Subcutaneous abdominal adipose tissue (tissue), 5 donors: Measurements from ENCODE around the gene ABHD5.

Source experiments
- H3K27ac ChIP-seq: one replicate; pipeline ENCODE4 v1.7.0; 2013; ENCODE audit warnings: low read depth, mild to moderate bottlenecking, inconsistent platforms, low read length, moderate library complexity
- H3K27me3 ChIP-seq, 5 donors: one replicate each; pipeline ENCODE4 v1.7.0; 2013; ENCODE audit warnings: low read length in 5 of 5, inconsistent platforms in 1 of 5; ENCODE audit not compliant: control insufficient read depth in 5 of 5, insufficient read depth in 4 of 5
- H3K36me3 ChIP-seq, 5 donors: one replicate each; pipeline ENCODE4 v1.7.0; 2013; ENCODE audit warnings: low read length in 5 of 5; ENCODE audit not compliant: control insufficient read depth in 5 of 5, insufficient read depth in 5 of 5
- H3K4me1 ChIP-seq, 5 donors: one replicate each; pipeline ENCODE4 v1.7.0; 2013; ENCODE audit warnings: low read length in 5 of 5, mild to moderate bottlenecking in 3 of 5, moderate library complexity in 1 of 5; ENCODE audit not compliant: control insufficient read depth in 5 of 5, insufficient read depth in 5 of 5
- H3K4me3 ChIP-seq, 5 donors: one replicate each; pipeline ENCODE4 v1.7.0; 2013; ENCODE audit warnings: low read length in 5 of 5, low read depth in 1 of 5
- H3K9ac ChIP-seq, 5 donors: one replicate each; pipeline ENCODE4 v1.7.0; 2013; ENCODE audit warnings: low read length in 5 of 5, mild to moderate bottlenecking in 4 of 5, moderate library complexity in 3 of 5
- H3K9me3 ChIP-seq, 5 donors: one replicate each; pipeline ENCODE4 v1.7.0; 2013; ENCODE audit warnings: low read length in 5 of 5; ENCODE audit not compliant: control insufficient read depth in 5 of 5
- donor health status: healthy.
- donor health status: healthy.
- donor health status: healthy.
- donor health status: healthy.
- donor health status: healthy.

Gene ABHD5

DNA sequence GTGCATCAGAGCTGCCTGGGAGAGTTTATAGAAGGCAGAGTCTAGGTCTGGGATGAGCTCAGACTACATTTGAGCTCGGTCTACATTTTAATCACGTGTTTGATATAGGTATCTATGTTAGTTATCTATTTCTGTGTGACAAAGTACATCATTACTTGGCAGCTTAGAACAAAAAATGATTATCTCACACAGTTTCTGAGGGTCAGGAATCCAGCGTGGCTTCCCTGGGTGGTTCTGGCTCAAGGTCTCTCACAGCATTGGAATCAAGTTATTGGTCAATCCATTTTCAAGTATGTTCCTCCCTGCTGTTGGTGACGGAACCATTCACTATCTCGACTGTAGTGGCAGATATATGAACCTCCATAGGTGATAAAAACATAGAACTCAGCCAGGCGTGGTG lies 71.7 kb downstream of the ABHD5 start:
- Histone ChIP-seq H3K4me3 (no peak overlapping the region), H3K36me3 (no peaks in the 10 kb centered on the region), H3K27me3 (no peaks in the 10 kb centered on the region), H3K27ac (no peak overlapping the region), H3K9me3 (no peaks in the 10 kb centered on the region), H3K9ac (no peak overlapping the region), H3K4me1 (peaks cover 14 to 59% (median 53%) of the 10 kb centered on the region in 5 donors)

DNA sequence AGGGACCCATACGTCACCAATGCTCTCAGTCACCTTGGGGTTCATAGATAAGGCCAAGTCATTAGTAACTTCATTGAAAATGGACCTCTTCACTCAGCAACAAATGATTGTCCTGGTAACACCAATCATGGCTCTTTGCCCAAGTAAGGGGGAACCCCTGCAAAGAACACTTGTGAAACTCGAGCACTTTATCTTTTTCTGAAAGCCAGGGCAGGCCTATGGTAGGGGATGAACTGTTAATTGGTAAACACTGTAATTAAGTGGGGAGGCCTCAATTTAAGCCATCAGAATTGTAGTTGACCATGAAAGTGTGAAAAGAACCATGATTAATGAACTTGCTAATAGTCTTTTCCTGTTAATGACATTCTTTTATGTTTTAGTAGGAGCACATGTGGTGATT lies 73.3 kb downstream of the ABHD5 start:
- Histone ChIP-seq H3K36me3 (no peaks in the 10 kb centered on the region), H3K9ac (no peak overlapping the region), H3K4me1 (peaks cover 17 to 60% (median 53%) of the 10 kb centered on the region in 5 donors), H3K4me3 (no peak overlapping the region), H3K27ac (no peak overlapping the region), H3K27me3 (no peaks in the 10 kb centered on the region), H3K9me3 (no peaks in the 10 kb centered on the region)

DNA sequence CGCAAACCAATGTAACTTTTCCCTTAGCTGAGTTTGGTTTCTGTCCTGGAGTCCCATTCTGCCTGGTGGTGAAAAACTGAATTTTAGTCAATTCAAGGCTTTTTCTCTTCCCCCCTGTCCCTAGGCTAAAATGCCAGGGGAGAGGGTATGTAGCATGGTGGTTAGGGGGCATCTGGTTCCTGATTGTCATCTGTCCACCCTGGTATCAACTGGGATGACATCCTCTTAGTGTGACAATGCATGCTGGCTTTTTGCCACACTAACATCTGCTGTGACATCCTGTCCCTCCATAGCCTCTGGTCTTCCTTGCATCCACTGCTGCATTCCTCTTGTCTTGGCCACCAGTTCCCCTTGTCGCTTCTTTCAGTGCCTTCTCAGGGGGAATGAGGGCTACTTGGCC lies 73.7 kb downstream of the ABHD5 start:
- no peaks in the 10 kb centered on the region for H3K9me3 ChIP-seq
- H3K4me3 ChIP-seq = no peak overlapping the region
- no peaks in the 10 kb centered on the region for H3K27me3 ChIP-seq
- peaks cover 16 to 60% (median 52%) of the 10 kb centered on the region in 5 donors for H3K4me1 ChIP-seq
- H3K9ac ChIP-seq = no peak overlapping the region
- H3K36me3 ChIP-seq = no peaks in the 10 kb centered on the region
- no peak overlapping the region for H3K27ac ChIP-seq

DNA sequence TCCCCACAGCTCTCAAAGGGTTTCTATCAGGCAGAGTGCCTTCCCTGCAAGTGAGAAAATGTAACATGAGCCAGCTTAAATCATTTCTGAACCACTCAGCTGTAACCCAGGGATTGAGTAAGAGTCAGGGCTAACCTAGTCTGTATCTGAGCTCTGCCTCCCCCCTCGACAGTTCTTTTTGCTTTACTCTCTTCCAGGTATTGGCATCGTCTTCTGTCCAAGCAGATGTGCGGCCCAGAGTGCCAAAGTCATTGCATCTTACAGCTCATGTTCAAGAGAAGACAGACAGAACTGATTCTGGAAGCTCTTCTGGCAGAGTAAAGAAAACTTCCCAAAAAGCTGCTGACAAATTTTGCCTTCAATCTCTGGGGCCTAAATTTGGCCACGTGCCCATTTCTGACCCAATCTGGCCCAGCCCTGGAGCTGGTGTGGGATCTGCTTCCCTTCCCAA lies 74.8 kb downstream of the ABHD5 start:
- no peaks in the 10 kb centered on the region for H3K36me3 ChIP-seq
- H3K27me3 ChIP-seq = no peaks in the 10 kb centered on the region
- peaks cover 22 to 59% (median 55%) of the 10 kb centered on the region in 5 donors for H3K4me1 ChIP-seq
- H3K4me3 ChIP-seq = no peak overlapping the region
- H3K9ac ChIP-seq = no peak overlapping the region
- no peaks in the 10 kb centered on the region for H3K9me3 ChIP-seq
- H3K27ac ChIP-seq = peak overlapping the region; percentile 52

DNA sequence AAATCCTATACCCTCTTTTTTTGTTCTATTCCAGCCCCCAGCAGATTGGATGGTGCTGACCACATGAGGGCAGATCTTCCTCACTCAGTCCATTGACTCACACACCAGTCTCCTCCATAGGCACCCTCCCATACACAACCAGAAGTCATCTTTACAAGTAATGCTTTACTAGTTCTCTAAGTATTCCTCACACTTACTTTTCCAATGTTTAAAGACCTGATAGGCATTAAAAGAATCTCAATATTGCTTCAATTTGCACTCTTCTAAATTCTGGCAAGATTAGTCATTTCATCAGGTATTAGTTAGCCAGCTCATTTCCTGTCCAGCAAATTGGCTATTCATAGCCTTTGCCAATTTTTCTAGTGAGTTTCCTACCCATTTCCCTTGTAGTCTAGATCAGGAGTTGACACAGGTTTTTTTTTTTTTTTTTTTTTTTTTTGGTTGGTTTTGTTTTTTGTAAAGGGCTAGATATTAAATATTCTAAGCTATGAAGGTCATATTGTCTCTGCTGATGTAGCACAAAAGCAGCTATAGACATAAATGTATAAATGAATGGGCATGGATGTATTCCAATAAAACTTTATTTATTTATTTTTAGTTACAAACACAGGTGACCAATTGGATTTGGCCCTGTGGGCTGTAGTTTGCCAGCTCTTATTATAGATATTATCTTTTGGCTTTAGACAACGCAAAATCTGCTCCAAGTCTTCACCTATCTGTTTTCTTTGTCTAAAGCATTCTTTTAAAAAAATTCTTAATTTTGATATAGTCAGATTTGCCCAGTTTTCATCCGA lies 76.1 kb downstream of the ABHD5 start:
- H3K36me3 ChIP-seq = no peaks in the 10 kb centered on the region
- no peaks in the 10 kb centered on the region for H3K9me3 ChIP-seq
- peak overlapping the region; percentile 96 for H3K27ac ChIP-seq
- H3K9ac ChIP-seq = no peak overlapping the region
- H3K27me3 ChIP-seq = no peaks in the 10 kb centered on the region
- peaks cover 22 to 68% (median 66%) of the 10 kb centered on the region in 5 donors for H3K4me1 ChIP-seq
- H3K4me3 ChIP-seq = no peak overlapping the region

DNA sequence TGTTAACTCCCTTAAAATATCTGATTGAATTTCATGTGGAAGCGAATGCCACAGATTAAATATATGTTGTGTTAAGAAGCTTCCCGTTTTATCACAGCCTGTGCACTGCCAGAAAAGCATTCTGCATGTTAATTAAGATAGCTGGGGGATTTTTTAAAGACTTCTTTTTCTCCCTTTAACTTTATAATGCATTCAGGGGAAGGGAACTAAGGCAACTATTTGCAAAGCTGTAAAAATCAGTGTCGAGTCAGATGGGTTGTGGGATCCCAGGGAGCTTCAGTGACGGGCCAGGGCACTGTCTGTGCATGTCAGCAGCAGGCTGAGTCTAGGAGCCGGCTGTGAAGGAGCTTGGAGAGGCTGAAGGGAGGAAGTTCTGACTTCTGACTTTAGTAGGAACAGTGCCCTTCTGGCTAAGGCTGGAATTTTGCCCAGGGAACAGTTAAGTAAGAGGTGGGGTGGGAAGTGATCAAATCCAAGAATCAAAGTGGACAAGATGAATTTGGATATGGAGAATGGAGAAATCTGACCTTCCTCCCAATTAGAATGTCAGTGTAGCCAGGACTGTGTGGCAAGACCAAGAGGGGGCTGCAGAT lies 77.7 kb downstream of the ABHD5 start:
- Histone ChIP-seq H3K4me3 (peak overlapping the region in 3 of 5 donors; percentile 27 to 40 (median 35)), H3K27me3 (no peaks in the 10 kb centered on the region), H3K4me1 (peaks cover 26 to 78% (median 72%) of the 10 kb centered on the region in 5 donors), H3K9me3 (no peaks in the 10 kb centered on the region), H3K9ac (peak overlapping the region; percentile 26 to 79 (median 38)), H3K27ac (peak overlapping the region; percentile 96), H3K36me3 (no peaks in the 10 kb centered on the region)

DNA sequence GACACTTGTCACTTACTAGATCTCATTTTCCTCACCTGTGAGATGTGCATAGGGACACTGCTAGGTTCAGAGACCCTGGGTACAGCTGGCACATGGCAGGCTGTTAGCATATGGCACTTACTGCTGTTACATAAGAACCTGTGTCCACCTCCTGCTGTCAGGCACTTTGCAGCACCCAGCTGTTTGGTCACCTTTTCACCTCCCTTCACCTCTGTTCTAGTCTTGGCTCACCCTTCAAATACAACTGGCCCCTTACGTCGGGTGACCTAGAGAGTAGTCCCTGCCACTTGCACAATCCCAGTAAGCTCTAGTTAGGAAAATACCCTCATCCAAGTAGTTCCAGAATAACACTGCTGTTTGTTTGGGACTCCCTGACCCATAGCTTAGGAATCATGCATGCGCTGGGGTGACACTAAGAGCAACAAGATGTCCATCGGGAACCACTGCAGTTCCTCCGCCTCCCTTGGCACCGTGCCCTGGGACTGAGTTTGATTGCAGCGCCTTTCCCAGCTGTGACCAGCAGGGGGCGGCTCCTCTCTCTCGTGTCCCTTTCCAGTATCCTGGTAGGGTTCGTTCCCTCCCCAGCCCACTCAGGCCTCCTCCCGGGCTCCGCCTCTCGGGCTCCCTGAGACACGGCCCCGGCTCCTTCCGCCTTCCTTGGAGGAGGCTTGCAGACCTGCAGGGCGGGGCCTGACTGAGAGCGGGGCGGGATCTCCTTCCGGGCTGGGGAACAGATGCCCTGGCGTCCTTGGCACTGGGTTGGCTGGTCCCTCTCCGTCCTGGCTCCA lies 78.6 kb downstream of the ABHD5 start:
- Histone ChIP-seq H3K4me3 (peak overlapping the region; percentile 27 to 55 (median 47)), H3K9ac (peak overlapping the region; percentile 9 to 79 (median 42)), H3K27me3 (no peaks in the 10 kb centered on the region), H3K4me1 (peaks cover 26 to 81% (median 74%) of the 10 kb centered on the region in 5 donors), H3K36me3 (no peaks in the 10 kb centered on the region), H3K27ac (peak overlapping the region; percentile 96), H3K9me3 (no peaks in the 10 kb centered on the region)

DNA sequence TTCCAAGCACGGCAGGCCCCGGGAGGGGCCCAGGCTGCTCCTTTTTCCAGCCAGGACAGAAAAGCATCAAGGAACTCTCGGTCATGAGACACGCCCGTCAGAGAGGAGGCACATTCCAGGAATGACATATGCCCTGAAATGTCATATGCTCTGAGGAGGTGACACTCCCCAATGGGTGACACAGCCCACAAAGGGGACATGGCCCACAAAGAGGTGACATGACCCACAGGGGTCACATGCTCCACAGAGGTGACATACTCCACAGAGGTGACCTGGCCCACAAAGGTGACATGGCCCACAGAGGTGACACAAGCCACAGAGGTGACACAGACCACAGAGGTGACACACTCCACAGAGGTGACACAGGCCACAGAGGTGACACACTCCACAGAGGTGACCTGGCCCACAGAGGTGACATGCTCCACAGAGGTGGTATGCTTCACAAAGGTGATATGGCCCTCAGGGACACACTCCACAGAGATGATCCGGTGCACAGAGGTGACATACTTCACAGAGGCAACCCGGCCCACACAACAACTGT lies 79.2 kb downstream of the ABHD5 start:
- peak overlapping the region in 4 of 5 donors; percentile 19 to 53 (median 30) for H3K9ac ChIP-seq
- peaks cover 24 to 75% (median 68%) of the 10 kb centered on the region in 5 donors for H3K4me1 ChIP-seq
- no peaks in the 10 kb centered on the region for H3K9me3 ChIP-seq
- no peaks in the 10 kb centered on the region for H3K36me3 ChIP-seq
- H3K27ac ChIP-seq = peak overlapping the region; percentile 96
- peak overlapping the region; percentile 2 to 55 (median 27) for H3K4me3 ChIP-seq
- H3K27me3 ChIP-seq = no peaks in the 10 kb centered on the region

DNA sequence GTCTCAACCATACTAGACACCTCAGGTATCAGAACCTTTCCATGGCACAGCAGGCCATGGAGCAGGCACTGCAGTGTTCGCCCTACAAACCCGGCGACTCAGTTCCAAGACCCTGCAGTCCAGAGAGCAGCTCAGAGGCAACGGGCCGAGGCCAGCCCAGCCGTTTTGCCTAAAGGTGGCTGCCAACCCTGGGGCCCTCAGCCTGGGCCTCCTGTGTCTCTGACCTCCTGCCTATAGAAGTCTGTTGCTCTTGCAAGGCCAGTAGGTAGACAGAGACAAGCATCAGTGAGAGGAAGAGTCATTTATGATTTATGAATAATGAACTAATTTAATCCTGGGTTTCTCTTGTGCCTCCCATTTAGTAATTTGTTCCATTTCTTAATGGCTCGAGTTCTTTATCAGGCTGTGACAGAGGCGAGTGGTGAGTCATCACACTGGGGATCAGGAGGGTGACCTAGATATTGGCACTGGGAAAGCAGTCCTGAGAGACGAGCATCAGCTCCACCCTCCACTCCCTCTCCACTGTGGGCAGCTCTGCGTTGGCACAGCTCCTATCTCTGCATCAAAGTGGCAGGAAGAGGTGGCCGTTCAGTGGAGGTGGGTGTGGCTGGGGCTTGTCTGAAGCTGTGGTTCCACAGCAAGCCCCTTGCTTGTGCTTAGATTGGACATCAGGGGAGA lies 79.8 kb downstream of the ABHD5 start:
- H3K27me3 ChIP-seq = no peaks in the 10 kb centered on the region
- no peaks in the 10 kb centered on the region for H3K9me3 ChIP-seq
- peak overlapping the region; percentile 96 for H3K27ac ChIP-seq
- H3K4me3 ChIP-seq = peak overlapping the region in 1 of 5 donors; percentile 27
- H3K36me3 ChIP-seq = no peaks in the 10 kb centered on the region
- H3K9ac ChIP-seq = peak overlapping the region in 4 of 5 donors; percentile 6 to 53 (median 30)
- H3K4me1 ChIP-seq = peaks cover 24 to 69% (median 61%) of the 10 kb centered on the region in 5 donors
